Effector CD4-positive, alpha-beta T cell (primary cell): ENCODE measurements around the gene TTC7B.

Experiments
- DNase-seq: peaks from one replicate; pipeline ENCODE4 v3.0.0-alpha.2; 2020

The TTC7B gene

DNA sequence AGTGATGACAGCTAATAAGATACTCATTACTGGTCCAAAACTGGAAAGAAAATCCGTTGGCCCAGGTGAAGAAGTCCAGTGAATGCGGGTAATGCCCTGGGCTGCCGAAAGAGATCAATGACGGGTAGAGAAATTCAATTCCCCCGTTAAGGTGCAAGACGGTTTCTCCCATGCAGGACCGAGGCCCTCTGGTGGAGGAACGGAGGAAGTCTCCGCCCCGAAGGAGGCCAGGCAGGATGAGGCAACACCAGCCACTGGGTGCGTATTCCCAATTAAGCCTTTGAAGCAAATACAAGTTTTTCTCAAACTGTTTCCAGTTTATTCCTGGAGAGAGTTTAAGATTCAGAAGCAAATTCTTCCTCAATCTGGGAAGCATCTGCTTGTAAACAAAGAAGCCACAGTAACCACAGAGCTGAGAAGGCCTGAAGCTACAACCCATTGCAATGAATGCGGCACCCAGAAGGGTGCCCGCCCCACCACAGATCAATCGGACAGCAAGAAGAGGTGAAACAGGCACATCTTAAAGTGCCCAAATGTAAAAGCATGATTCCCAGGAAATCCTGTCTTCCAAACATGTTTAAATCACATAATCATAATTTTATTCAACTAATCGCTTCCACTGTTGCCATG is 118.5 kb downstream of the TTC7B start:
- DNase-seq = peak; percentile 64

DNA sequence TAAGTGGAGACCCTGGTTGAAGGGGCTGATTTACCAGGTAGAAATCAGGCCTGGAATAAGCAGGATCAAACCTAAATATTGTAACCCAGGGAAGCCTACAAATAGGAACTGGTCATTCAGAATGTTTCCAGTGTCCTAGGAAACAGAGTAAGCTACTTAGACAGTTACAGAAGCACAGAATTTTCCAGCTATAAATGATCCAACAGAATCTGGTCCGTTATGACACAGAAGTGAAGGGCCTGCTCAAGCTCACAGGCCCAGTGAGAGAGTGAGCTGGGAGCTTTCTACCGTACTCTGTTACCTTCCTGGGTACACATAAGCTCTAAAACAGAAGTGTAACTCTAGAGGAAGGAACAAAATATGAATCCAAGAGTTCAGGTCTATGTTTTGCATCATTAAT is 119.1 kb downstream of the TTC7B start:
- DNase-seq = no peak

DNA sequence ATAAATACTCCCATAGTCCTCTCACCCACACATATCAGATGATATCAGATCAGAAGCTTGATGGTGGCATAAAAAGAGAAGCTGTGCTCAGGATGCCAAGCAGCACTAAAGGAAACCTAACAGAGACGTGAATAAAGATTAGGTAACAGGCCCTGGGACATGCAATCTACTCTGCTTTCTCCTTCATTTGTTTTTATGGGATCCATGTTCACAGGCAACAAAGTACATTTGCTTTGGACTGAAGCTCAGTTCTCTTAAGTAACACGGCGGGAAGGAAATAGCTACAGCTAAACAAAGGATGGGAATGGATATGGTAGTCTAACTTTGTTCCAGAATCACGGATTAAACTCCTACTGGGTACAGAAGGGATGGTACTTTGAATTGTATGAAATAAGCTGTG is 119.5 kb downstream of the TTC7B start:
- no peak for DNase-seq

DNA sequence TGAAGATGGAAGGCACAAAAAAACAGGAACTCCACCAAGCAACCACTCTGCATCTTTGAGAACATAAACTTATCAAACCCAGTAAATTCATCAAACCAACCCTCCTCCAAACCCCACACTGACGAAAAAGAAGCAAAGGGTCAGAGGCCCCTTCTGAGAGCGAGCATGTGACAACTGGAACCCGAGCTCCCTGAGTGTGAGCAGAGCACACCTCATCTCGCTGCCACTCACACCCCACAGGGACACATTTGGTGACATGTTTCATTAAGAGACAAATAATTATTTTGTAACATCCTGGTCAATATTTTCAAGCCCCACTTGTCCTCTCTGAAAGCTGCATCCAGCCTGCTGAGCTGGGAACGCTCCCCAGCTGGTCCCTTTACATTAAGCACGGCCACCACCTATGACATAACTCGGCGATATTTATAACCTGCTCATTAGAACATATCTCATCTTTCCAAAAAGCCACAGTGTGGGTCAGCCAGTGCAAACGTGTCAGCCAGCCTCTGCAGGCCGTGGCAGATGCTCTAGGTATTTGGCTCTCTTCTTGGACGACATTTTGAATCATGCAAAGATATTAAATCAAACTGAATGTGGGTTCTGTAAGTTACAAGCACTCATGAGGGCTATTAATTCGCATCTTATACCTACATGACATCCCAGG is 120.1 kb downstream of the TTC7B start:
- no peak for DNase-seq

DNA sequence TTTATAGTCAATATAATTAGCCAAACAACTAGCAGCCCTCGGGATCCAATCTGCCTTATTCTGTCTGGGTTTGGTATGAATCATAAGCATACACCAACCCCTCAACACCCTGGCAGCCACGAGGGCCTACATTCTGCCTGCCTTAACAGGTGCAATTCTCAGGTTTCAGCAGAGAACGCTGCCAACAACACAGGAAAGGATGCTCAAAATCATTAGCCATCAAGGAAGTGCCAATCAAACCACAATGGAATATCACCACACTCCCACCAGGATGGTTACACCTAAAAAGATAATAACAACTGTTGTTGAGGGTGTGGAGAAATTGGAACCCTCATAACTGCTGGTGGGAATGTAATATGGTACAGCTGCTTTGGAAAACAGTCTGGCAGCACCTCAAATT is 122.8 kb downstream of the TTC7B start:
- DNase-seq = no peak

DNA sequence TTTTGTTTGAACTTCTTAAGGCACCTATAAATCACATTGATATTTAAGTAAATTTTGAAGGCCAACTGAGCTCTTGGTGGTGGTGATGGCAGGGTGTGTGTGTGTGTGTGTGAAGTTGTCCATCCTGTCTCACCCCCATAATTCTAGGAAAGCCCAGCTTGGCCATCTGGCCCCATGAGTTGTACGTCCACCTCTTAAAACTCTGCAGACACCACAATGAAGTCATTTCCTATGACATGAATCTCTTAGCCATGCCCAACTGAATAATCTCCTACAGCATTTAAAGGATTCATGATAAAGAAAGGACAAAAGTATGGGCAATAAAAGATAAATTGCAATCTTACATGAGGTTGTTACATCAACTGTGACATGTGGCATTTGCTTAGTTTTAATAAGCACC is 123.4 kb downstream of the TTC7B start:
- no peak for DNase-seq

DNA sequence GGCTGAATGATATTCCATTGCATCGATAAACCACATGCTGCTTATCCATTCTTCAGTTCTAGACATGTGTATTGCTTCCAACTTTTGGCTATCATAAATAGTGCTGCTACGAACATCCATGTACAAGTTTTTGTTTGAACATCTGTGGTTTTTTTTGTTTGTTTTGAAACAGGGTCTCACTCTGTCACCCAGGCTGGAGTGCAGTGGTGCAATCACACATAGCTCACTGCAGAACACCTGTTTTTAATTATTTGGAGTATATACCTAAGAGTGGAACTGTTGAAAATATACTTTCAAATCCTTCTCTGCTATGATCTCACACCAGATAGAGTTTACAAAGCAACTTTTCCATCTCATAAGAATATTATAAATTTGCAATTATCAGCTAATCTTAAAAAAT is 124.2 kb downstream of the TTC7B start:
- no peak for DNase-seq

DNA sequence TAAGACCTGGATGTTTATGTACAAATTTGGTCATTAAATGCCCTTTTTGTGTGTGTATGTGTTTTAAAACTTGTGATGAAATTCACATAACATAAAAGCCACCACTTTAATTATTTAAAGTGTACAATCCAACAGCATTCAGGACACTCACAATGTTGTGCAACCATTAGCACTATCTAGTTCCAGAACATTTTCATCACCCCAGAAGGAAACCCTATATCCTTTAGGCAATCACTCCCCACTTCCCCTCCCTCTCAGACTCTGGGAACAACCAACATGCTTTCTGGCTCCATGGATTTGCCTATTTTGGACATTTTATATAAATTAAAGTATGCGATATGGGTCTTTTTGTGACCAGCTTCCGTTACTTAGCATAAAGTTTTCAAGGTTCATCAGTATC is 124.6 kb downstream of the TTC7B start:
- DNase-seq = no peak

DNA sequence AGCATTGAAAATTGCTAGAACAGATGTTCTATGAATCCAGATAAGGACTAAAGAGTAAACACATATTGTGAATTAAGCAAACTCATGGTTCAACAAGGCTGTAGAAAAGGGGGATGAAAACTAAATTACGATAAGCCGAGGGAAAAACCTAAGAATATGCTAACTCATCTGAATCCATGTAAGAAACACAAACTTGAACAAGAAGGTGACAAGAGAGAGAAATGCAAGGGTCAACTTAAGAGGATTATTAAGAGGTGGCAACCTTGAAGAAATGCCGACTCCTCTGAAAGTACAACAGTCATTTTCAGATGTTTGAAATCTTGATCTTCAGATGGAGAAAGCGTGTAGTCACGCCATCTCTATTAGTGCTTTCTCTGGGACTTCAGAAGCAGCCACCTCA is 128.6 kb downstream of the TTC7B start:
- DNase-seq = no peak

DNA sequence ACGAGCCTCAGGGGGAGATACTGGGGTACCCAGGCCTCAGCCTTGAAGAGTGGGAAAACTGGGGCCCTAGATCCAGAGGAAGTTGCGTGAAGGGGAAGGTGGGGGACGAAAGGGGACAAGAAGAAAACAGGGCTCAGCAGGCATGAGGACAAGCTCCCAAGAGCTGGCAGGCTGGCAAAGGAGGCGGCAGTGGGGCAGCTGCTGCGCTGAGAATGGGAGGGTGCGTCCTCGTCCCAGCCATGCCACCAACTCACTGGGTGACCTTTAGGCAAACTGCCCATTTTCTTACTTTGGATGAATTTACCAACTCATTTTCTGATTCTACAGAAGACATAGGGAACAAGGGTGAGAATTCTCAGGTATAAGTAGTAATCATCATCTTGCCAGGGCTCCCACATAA is 133.6 kb downstream of the TTC7B start:
- no peak for DNase-seq

DNA sequence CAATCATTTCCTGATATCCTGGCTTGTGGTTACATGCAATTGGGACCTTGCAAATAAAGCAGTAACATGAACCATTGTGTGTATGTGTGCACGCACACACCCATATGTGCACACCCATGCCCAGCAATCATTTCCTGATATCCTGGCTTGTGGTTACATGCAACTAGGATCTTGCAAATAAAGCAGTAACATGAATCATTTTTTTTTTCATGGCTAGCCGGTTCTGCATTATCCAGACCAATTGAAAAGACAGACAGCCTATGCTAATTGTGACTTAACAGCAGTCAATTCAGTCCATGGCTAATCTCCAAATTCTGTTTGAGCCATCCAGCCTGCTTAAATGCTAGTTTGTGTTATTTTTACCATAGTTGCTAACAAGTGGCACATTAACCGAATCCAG is 134.3 kb downstream of the TTC7B start:
- DNase-seq = no peak

DNA sequence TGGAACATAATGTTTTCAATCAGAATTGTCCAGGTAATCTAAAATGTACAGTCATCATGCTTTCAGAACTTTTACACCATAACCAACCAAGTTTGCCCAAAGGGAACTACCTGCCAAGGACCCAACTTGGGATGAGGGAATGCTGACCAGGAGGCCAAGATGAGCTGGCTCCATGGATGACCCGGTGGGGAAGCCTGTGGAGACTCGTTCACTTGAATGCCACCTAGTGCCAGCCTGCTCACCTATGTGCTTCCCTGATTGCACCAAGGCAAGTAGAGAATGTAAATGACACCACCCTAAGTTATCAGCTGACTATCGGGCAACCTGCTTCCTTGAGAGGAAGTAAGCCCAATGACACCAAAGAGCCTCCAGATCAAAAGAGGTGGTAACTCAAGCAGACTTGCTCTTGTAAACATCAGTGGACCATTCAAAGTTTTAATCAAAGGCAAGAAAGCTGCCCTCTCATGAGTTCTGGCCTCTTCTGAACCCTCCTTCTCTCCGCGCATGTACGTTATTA is 137.3 kb downstream of the TTC7B start:
- no peak for DNase-seq

DNA sequence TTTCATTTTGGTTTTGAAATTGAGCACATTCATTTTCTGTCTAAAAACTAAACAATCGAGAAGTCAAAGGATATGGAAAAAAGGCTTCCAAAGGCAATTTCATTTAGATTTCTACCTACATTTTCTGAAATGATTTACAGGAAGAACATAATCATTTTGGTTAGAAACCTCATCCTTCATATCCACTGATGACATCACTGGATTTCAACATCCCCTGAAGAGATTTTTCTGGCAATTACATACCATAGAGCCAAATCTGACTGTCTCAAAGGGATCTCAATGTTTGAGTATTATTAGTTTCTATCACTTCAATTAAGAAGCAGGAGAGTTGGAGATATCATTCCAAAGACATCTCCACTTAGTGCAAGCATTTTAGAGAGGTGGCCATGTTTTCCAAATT is 137.8 kb downstream of the TTC7B start:
- no peak for DNase-seq

DNA sequence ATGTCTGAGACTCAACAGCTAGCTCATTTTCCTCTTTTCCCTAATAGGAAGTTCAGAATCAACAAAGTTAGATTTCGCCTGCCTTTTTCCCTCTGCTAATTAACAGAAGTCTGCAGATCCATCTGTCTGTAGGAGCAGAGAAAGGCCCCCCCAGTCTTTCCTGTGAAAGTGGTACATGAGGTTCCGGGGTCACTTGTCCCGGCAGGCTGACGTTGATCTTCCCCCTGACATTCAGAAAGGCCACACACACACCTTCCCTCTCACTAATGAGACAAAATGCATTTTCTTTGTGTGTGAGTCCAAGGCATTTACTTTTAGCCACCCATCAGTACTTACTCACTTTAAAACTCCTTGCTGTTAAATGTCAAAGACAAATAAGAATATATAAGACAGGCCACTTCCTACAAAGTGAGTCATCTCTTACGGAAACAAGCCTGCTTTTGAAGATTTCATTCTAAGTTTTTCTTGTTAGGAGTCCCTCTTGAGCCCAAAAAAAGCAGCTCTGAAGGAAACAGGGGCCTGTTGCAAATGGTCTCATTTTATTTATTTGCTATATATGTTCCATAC is 138.7 kb downstream of the TTC7B start:
- DNase-seq = no peak

DNA sequence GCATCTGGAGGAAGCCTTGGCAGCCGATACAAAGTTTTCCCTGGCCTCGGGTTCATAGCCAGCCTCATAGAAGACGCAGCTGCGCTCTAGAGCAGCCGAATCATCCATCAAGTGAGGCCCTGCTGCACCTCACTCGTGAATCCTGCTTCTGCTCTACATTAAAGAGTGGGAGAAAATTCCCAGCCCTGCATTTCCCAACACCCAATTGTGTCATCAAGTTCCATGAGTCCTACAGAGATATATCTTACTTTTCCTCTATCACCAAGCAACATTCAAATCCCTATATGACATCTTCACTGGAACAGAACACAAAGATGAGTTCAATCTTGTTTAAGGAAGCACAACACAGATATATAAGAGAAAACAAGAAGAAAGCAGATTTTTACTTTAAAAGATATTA is 139.3 kb downstream of the TTC7B start:
- DNase-seq = no peak

DNA sequence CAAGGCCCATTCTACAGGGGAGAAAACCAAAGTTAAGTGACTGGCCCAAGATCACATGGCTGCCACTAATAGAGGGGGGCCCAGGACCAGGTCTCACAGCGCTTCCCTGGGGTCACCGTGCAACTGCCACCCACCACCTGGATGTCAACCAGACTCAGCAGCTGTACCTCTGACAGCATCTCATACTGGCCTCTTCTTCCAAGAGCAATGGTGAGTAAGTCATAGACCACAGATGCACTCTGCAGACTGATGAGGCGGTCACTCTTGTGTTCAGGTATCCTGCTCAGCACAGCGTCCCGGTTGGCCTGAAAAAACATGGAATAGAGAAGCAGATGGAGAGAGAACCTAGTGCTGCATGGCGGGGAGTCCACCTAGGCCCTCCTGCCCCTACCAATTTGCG is 139.9 kb downstream of the TTC7B start:
- no peak for DNase-seq

DNA sequence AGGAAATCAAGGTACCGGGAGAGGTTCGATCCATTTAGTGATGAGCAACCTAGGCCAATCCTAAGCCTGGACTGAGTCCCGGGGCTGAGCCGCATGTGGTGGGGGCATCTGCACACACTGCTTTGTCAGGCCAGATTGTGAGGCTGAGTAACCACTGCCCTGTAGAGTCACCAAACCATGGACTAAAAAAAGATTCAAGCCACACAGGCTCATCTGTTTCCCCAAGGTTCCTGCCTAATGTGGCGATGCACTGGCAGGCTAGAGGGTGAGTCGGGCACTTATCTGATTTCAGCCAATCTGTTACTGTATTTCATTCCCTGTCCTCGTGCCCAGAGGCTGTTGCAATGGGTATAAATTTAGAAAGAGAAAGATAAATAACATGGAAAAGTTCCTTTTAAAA is 140.8 kb downstream of the TTC7B start:
- DNase-seq = no peak

DNA sequence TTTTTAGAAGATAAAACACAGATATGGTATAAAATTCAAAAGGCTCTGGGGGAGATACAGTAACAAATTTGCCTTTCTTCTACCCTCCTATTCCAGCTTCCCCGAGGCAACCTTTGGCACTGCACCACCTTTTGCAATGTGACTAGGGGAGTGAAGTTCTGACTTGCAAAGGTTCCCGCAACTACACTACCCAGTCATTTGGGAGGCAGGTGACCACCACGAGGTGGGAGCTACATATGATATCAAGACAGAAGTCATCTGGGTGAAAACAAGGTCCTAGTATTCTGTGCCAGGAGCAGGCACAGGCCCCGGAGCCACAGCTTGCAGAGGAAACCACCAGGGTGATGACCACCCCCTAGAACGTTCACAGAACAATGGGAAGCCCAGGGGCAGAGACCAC is 141.5 kb downstream of the TTC7B start:
- DNase-seq = no peak

DNA sequence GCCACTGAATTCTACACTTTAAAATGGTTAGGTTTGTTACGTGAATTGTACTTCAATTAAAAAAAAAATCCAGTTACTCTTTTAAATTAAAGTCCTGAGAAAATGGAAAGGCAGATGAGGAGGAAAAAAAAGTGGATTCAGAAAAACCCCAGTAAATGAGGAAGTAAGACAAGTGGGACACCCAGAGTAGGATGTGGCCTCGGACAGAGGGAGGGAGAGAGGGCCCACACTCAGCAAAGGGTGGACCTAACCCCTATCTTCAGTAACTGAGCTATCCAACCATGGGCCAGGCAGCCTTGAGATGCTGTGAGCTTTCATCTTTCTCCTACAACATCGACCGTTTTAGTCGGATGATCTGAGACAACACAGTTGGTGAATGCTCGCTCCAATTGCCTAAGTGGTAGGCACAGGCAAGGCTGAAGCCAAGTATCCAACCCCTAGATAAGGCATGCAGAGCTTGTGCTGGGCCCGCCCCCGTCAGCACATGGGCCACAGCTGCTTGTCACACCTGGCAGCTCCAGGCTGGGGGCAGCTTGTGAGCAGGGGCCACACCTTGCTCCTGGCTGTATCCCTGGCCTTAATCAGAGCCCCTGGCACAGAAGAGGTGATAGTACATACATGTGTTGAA is 142.1 kb downstream of the TTC7B start:
- no peak for DNase-seq

DNA sequence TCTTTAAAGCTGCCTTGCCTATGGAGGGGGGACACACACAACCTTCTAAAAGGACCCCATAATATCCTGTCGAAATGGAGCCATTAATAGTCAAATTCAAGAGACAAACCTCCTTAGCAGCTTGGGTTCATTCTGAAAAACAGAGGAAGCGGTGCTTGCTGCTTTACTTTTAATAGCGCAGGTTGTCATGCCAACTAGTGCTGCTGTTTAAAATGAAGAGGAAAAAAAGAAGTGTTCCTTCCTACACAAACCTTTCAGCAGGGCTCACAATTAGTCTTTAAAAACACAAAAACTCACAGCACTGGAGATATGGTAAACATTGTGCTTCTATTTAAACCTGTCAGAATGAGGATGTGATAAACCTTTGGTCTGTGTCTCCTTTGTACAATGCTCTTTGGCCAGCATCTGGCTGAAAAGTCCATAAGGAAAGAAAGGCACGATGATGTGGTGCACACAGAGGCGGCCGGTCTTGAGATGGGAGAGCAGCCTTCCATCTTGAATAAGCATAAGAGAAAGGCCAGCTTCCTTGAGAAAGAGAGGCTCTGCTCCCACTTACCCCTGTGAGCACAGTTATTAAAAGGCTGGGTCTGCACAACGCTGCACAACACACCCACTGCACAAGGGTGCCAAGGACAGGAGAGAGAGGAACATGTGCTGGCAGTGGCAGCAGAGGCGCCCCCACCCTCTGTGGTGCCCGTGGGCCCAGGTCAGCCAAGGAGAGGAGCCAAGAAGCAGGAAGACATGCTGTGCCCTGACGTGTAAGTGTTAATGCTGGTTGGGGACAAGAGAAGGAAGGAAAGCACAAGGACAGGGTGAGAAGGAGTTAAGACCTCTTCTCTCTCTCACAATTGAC is 144.6 kb downstream of the TTC7B start:
- no peak for DNase-seq

DNA sequence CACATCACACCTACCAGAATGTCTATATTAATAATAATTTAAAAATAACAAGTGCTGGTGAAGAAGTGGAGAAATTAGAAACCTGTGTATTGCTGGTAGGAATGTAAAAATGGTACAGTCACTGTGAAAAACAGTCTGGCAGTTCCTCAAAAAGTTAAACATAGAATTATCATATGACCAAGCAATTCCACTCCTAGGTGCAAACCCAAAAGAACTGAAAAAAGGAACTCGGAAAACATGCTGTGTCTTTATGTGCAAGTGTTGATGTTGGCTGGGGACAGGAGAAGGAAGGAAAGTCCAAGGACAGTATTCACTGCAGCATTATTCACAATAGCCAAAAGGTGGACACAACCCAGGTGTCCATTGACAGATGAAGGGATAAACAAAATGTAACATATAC is 146.5 kb downstream of the TTC7B start:
- DNase-seq = no peak

DNA sequence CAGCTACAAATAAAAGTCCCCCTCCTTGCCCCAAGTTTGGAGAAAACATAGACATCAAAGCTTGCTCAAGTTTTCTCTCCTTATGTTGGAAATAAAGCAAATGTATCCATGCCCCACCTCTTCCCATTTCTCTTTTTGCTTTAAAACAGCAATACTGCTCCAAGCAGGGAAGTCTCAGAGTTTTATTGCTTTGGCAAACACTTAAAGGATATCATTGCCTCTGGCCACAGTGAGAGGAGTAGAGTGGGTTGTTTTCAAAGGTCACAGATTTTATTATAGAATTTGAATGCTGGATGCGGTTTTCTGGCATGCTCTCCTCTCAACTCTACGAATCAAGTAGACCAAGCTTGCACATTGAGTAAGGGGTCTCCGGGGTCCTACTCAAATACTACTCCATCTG is 149.7 kb downstream of the TTC7B start:
- DNase-seq = no peak
